ENCODE results near the gene PICALM.
"Not testable (repeated sequence)": the region's sequence is repeated elsewhere in the genome, so short reads cannot be mapped to it uniquely, and the experiment has no call there.

Gene PICALM

GRCh38 chr11:85976525-85976924 is 92.4 kb downstream of the PICALM start:
- DNase-seq = no peak

GRCh38 chr11:85974122-85974521 is 94.8 kb downstream of the PICALM start:
- DNase-seq = no peak

DNA sequence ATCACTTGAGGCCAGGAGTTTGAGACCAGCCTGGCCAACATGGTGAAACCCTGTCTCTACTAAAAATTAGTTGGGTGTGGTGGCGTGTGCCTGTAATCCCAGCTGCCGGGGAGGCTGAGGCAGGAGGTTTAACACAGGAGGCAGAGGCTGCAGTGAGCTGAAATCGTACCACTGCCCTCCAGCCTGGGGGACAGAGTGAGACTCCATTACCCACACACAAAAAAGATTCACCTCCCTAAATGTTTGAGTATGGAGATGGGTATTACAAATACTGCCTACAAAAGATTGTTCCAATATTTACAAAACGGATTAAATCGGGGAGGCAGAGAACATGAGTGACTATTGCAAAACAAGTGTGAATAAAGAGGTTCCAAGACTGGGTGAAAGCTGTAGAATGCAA is 98.3 kb downstream of the PICALM start:
- DNase-seq = no peak

GRCh38 chr11:85967457-85967856 is 101.4 kb downstream of the PICALM start:
- DNase-seq = no peak

DNA sequence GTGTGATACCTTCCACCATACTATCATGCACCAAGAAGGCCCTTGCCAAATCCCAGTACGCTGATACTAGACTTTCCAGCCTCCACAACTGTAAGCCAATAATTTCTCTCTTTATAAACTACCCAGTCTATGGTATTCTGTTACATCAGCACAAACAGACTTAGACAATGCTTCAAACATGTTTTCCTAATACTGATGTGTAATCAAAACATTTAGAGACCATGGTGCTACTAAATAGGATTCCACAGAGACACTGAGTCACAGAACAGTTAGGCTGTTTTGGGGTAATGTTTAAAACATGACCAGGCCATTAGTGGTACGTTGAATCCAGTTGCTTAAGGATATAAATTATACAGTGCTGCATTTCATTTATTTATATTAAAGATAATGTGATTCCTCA is 103.7 kb downstream of the PICALM start:
- DNase-seq = no peak

- no peak for DNase-seq
These were observed 106.9 kb downstream of the PICALM start for GRCh38 chr11:85961930-85962363.

GRCh38 chr11:85961130-85961529 is 107.8 kb downstream of the PICALM start:
- DNase-seq = no peak

GRCh38 chr11:85960678-85961077 is 108.2 kb downstream of the PICALM start:
- no peak for DNase-seq

- no peak for DNase-seq
These were observed 113.4 kb downstream of the PICALM start for GRCh38 chr11:85955531-85955930.

GRCh38 chr11:85953491-85954143 is 115.3 kb downstream of the PICALM start:
- no peak for DNase-seq

- not testable (repeated sequence) for DNase-seq
These were observed 116.8 kb downstream of the PICALM start for GRCh38 chr11:85952108-85952485.

- no peak for DNase-seq
These were observed 117.3 kb downstream of the PICALM start for GRCh38 chr11:85951428-85952107.

- no peak for DNase-seq
These were observed 117.9 kb downstream of the PICALM start for GRCh38 chr11:85951049-85951405.

DNA sequence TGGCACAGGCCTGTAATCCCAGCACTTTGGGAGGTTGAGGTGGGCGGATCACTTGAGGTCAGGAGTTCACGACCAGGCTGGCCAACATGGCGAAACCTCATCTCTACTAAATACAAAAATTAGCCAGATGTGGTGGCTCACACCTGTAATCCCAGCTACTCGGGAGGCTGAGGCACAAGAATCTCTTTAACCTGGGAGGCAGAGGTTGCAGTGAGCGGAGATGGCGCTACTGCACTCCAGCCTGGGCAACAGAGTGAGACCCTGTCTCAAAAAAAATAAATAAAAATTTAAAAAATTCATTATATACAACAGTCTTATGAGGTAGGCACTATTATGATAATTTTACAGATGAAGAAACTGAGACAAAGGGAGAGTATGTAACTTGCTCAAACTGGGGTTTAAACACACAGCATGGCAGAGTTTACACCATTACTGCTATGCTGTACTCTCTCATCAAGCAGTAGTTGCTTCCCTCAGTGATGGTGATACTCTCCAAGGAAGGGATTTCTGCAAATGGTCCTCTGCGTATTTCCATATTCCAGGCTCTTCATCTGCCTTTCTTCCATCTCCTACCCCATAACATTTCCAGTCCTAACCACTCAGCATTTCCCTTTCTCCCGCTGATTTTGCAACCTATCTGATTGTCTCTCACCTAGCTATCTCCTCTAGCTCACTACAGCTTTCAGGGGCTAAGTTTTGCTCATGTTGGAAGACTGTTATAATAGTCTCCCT is 118.4 kb downstream of the PICALM start:
- DNase-seq = no peak

GRCh38 chr11:85949798-85950197 is 119.1 kb downstream of the PICALM start:
- no peak for DNase-seq

- DNase-seq = no peak
These were observed 120.0 kb downstream of the PICALM start for GRCh38 chr11:85948884-85949283.

GRCh38 chr11:85947431-85948272 is 121.2 kb downstream of the PICALM start:
- DNase-seq = no peak

- no peak for DNase-seq
These were observed 122.7 kb downstream of the PICALM start for GRCh38 chr11:85946221-85946620.

GRCh38 chr11:85945788-85946187 is 123.1 kb downstream of the PICALM start:
- DNase-seq = no peak

GRCh38 chr11:85945296-85945695 is 123.6 kb downstream of the PICALM start:
- DNase-seq = no peak

DNA sequence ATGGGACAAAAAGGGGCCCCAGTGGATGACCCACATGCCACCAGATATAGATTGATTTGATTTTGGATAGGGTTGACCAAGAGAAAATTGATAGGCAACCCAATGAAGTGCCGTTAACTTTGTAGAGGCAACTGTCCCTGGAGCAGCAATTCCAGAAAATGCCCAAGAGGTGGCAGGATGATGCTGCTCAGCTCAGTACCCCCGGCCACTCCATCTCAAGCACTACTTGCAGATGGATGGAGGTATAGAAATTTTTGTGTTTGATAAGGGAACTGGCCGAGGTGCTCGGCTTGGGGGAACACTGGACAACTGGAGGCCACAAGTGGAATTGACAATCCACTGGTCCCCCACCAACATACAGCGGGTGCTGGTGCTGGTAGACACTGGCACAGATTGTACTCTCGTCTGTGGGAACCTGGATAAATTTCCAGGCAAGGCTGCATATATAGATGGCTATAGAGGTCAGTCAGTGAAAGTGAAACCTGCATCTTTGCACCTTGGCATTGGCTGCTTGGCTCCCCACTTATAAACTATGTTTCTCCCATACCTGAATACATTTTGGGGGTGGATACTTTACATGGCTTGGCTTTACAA is 127.4 kb downstream of the PICALM start:
- no peak for DNase-seq

DNA sequence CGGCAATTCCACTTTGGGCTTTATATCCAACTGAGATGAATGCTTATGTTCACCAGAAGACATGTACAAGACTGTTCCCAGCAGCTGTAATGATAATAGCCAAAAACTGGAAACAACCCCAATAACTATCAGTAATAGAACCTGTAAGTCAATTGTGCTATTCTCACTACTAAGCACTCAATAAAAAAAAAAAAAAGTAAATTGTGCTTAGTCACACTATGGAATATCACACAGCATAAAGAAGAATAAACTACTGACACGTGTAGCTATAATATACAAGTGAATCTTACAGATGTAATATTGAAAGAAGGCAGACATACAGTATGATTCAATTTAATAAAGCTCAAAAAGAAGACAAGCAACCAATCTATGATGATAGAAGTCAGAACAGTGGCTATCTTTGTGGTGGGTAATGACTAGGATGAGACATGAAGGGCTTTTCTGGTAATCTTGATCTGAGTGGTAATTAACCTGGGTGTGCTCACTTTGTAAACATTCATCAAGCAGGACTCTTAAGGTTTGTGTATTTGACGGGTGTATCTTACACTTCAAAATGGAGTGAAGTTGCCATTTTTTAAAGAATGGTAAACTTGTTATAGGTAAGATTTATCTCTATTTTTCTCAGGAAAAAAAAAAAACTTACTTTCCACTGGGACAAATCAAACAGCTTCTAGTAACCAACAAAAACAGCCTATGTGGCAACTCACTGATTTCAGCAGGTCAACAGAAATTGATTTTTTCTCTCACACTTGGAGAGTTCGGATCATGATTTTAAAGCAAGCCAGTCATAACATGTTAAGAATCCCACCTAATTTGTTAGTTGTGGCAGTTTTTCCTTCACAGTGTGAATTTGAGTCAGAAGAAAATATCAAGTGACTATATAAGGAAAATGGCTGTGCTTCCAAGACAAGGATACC is 129.5 kb downstream of the PICALM start:
- DNase-seq = no peak
